ENCODE results near the gene CPPED1. TPM values are rescaled to one million over a fixed set of nuclear protein-coding genes. Genes with fewer than 3 reads are reported as not detected.

CPPED1 gene
- total RNA-seq, 1 experiment from 2014 or later = 7.9 TPM

DNA sequence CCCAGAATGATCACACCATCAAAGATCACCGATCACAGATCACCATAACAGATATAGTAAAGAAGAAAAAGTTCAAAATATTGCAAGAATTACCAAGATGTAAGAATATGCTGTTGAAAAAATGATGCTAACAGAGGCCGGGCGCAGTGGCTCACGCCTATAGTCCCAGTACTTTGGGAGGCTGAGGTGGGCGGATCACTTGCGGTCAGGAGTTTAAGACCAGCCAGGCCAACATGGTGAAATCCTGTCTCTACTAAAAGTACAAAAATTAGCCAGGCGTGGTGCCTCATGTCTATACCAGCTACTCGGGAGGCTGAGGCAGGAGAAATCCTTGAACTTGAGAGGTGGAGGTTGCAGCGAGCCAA, 53.2 kb downstream of the CPPED1 start:
- H3K79me1 ChIP-seq (ENCODE audit: insufficient read depth, low read depth, low read length, poor library complexity, severe bottlenecking) = no peaks in the 10 kb centered on the region
- H3T11ph ChIP-seq (ENCODE audit: low read length) = no peak overlapping the region
- H3K9ac ChIP-seq (ENCODE audit: extremely low read depth, insufficient read length, low read length) = no peak overlapping the region
- no peak overlapping the region for H3K18ac ChIP-seq (ENCODE audit: insufficient read length, low read depth, low read length)
- no peak overlapping the region for H2AK5ac ChIP-seq (ENCODE audit: insufficient read length, low read length)
- H3K56ac ChIP-seq (ENCODE audit: insufficient read length, low read depth, low read length) = no peak overlapping the region
- H4K8ac ChIP-seq (replicated peaks; ENCODE audit: insufficient read length, low read depth, low read length) = no peak overlapping the region
- no peak overlapping the region for H2BK120ac ChIP-seq (ENCODE audit: low read depth, low read length, poor library complexity, severe bottlenecking)
- H3K27me3 ChIP-seq (ENCODE audit: insufficient read depth, low read length) = no peaks in the 10 kb centered on the region
- no peak overlapping the region for H3K4me2 ChIP-seq (ENCODE audit: insufficient read depth, insufficient read length, low read length)
- H2BK20ac ChIP-seq (ENCODE audit: low read depth, low read length, poor library complexity, severe bottlenecking) = no peak overlapping the region
- no peaks in the 10 kb centered on the region; a peak in 1 of 4 replicates for H3K4me1 Mint-ChIP-seq
- H3K9me3 Mint-ChIP-seq = peaks cover 0 to 3% of the 10 kb centered on the region in 2 experiments; a peak in 1 of 5 replicates
- H3K27me3 Mint-ChIP-seq (ENCODE audit: low read depth) = no peaks in the 10 kb centered on the region
- no peak overlapping the region for H2BK5ac ChIP-seq (ENCODE audit: insufficient read length, low read length)
- H3K4me3 Mint-ChIP-seq = no peak overlapping the region
- H4K91ac ChIP-seq (ENCODE audit: insufficient read length, low read depth, low read length) = no peak overlapping the region
- H3K79me2 ChIP-seq (ENCODE audit: insufficient read depth, low read length) = no peaks in the 10 kb centered on the region
- no peak overlapping the region; a peak in 1 of 7 replicates for H3K27ac Mint-ChIP-seq
- H3K4ac ChIP-seq (ENCODE audit: low read depth, low read length) = no peak overlapping the region
- no peak overlapping the region for H2BK12ac ChIP-seq (ENCODE audit: insufficient read length, low read depth, low read length)
- no peak overlapping the region for H2AFZ ChIP-seq (ENCODE audit: low read length)
- H3K14ac ChIP-seq (ENCODE audit: insufficient read depth, low read length) = no peak overlapping the region
- no peak overlapping the region for H3K23ac ChIP-seq (ENCODE audit: insufficient read length, low read depth, low read length)
- H3K27ac ChIP-seq (ENCODE audit: insufficient read length, low read depth, low read length) = no peak overlapping the region
- no peaks in the 10 kb centered on the region for H3K9me3 ChIP-seq (ENCODE audit: control insufficient read depth, low read depth, low read length)
- no peak overlapping the region for H4K5ac ChIP-seq (ENCODE audit: insufficient read length, low read depth, low read length)
- H3K4me1 ChIP-seq (ENCODE audit: insufficient read depth, low read length) = no peaks in the 10 kb centered on the region
- H3K36me3 Mint-ChIP-seq (ENCODE audit: insufficient read depth in 1 of 3, low read depth in 3 of 3) = peaks cover 0 to 2% (median 0%) of the 10 kb centered on the region in 3 experiments; a peak in 4 of 7 replicates
- TF ChIP-seq, protein P1, sequence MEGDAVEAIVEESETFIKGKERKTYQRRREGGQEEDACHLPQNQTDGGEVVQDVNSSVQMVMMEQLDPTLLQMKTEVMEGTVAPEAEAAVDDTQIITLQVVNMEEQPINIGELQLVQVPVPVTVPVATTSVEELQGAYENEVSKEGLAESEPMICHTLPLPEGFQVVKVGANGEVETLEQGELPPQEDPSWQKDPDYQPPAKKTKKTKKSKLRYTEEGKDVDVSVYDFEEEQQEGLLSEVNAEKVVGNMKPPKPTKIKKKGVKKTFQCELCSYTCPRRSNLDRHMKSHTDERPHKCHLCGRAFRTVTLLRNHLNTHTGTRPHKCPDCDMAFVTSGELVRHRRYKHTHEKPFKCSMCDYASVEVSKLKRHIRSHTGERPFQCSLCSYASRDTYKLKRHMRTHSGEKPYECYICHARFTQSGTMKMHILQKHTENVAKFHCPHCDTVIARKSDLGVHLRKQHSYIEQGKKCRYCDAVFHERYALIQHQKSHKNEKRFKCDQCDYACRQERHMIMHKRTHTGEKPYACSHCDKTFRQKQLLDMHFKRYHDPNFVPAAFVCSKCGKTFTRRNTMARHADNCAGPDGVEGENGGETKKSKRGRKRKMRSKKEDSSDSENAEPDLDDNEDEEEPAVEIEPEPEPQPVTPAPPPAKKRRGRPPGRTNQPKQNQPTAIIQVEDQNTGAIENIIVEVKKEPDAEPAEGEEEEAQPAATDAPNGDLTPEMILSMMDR (conservative IDR thresholded peaks at IDR 0.05) = no peak
- no CpG with 5 or more reads among the region's 9 CpGs for WGBS (ENCODE audit: extremely low coverage, insufficient read length, low lambda C conversion rate)
- H4K20me1 ChIP-seq (ENCODE audit: control insufficient read depth, insufficient read depth, insufficient read length) = no peaks in the 10 kb centered on the region
- no peak for DNase-seq
- H3K23me2 ChIP-seq (ENCODE audit: insufficient read length, low read depth, low read length, poor library complexity, severe bottlenecking) = no peaks in the 10 kb centered on the region
- H2BK15ac ChIP-seq (ENCODE audit: low read depth, low read length) = no peak overlapping the region
